Astrocyte (in vitro differentiated cells and primary cell): ENCODE results near the gene SCYL1. TPM values are rescaled to one million over a fixed set of nuclear protein-coding genes. Genes with fewer than 3 reads are reported as not detected.
A peak's percentile ranks its signal among the peaks of the same experiment; 100 is the strongest.

Source experiments
- DNase-seq: peaks from one replicate; pipeline ENCODE4 v3.0.0-alpha.2; 2010; ENCODE audit warnings: low read depth
- FAIRE-seq: peaks from 2 replicates; lab custom pipeline; 2011; peaks lifted over from hg19 to GRCh38; lab: Jason Lieb, UNC
- H2AFZ ChIP-seq: 2 replicates; pipeline ENCODE4 v1.6.0; 2012; ENCODE audit warnings: low read depth, low read length, inconsistent platforms
- H3K27ac ChIP-seq: 2 replicates; pipeline ENCODE4 v1.5.1; 2011; ENCODE audit warnings: low read depth, low read length, inconsistent platforms
- H3K27me3 ChIP-seq: 2 replicates; pipeline ENCODE4 v1.6.0; 2011; ENCODE audit warnings: low read length, inconsistent platforms; ENCODE audit not compliant: insufficient read depth
- H3K36me3 ChIP-seq: 2 replicates; pipeline ENCODE4 v1.5.1; 2011; ENCODE audit warnings: low read length, inconsistent platforms; ENCODE audit not compliant: insufficient read depth
- H3K4me1 ChIP-seq: 2 replicates; pipeline ENCODE4 v1.5.1; 2011; ENCODE audit warnings: low read length, inconsistent platforms; ENCODE audit not compliant: insufficient read depth
- H3K4me2 ChIP-seq: 2 replicates; pipeline ENCODE4 v1.6.0; 2012; ENCODE audit warnings: low read length, inconsistent platforms
- H3K4me3 ChIP-seq: 2 replicates; pipeline ENCODE4 v1.5.1; 2011; ENCODE audit warnings: low read depth, mild to moderate bottlenecking, low read length, inconsistent platforms; ENCODE audit not compliant: insufficient read depth
- H3K79me2 ChIP-seq: 2 replicates; pipeline ENCODE4 v1.6.0; 2012; ENCODE audit warnings: mild to moderate bottlenecking, low read length, inconsistent platforms; ENCODE audit not compliant: insufficient read depth
- H3K9ac ChIP-seq: 2 replicates; pipeline ENCODE4 v1.6.0; 2012; ENCODE audit warnings: mild to moderate bottlenecking, low read length, inconsistent platforms
- H3K9me3 ChIP-seq: 2 replicates; pipeline ENCODE4 v1.5.1; 2012; ENCODE audit warnings: low read depth, mild to moderate bottlenecking, low read length, inconsistent platforms; ENCODE audit not compliant: insufficient read depth
- H4K20me1 ChIP-seq: 2 replicates; pipeline ENCODE4 v1.6.0; 2012; ENCODE audit warnings: low read length, inconsistent platforms; ENCODE audit not compliant: insufficient read depth
- H3K27ac Mint-ChIP-seq: one replicate; pipeline ENCODE4 v1.8.0; 2021; ENCODE audit warnings: mild to moderate bottlenecking, mixed read lengths; ENCODE audit not compliant: unreplicated experiment
- H3K27me3 Mint-ChIP-seq: one replicate; pipeline ENCODE4 v1.8.0; 2021; ENCODE audit warnings: low read depth, mixed read lengths; ENCODE audit not compliant: unreplicated experiment
- H3K36me3 Mint-ChIP-seq: one replicate; pipeline ENCODE4 v1.8.0; 2021; ENCODE audit warnings: low read depth, mixed read lengths; ENCODE audit not compliant: unreplicated experiment
- H3K4me1 Mint-ChIP-seq: one replicate; pipeline ENCODE4 v1.8.0; 2021; ENCODE audit warnings: low read depth, mixed read lengths; ENCODE audit not compliant: unreplicated experiment
- H3K4me3 Mint-ChIP-seq: one replicate; pipeline ENCODE4 v1.8.0; 2021; ENCODE audit warnings: mild to moderate bottlenecking, moderate library complexity, mixed read lengths; ENCODE audit not compliant: unreplicated experiment
- H3K9me3 Mint-ChIP-seq: one replicate; pipeline ENCODE4 v1.8.0; 2021; ENCODE audit warnings: mild to moderate bottlenecking, mixed read lengths; ENCODE audit not compliant: unreplicated experiment
- CTCF ChIP-seq: IDR thresholded peaks from 2 replicates; pipeline ENCODE4 v1.5.1; 2011; ENCODE audit warnings: low read depth, mild to moderate bottlenecking, inconsistent platforms, low read length, moderate library complexity; ENCODE audit not compliant: insufficient read depth
- EZH2 ChIP-seq: IDR thresholded peaks from 2 replicates; pipeline ENCODE4 v1.6.1; 2012; ENCODE audit warnings: mild to moderate bottlenecking, low read length, inconsistent platforms; ENCODE audit not compliant: insufficient read depth
- total RNA-seq: library from RNA; stranded (reverse); gene quantifications from 2 replicates; pipeline ENCODE4 v1.2.1, GENCODE V29; 2021

SCYL1 gene
- total RNA-seq, 1 donor from 2014 or later = 106 TPM

GRCh38 chr11:65499713-65500386 is 25.0 kb upstream of the SCYL1 start:
- H3K4me3 ChIP-seq = peak overlapping the region; percentile 100
- H3K4me1 Mint-ChIP-seq = peaks cover 21% of the 10 kb centered on the region
- no peak for TF ChIP-seq EZH2
- TF ChIP-seq CTCF = no peak
- H3K27me3 Mint-ChIP-seq = no peaks in the 10 kb centered on the region
- peaks cover 45% of the 10 kb centered on the region for H3K36me3 ChIP-seq
- H3K4me1 ChIP-seq = peaks cover 28% of the 10 kb centered on the region
- H3K36me3 Mint-ChIP-seq = peaks cover 12% of the 10 kb centered on the region
- DNase-seq (no peak), FAIRE-seq (no peak)
- peaks cover 95% of the 10 kb centered on the region for H3K79me2 ChIP-seq
- H3K4me2 ChIP-seq = peak overlapping the region; percentile 84
- no peaks in the 10 kb centered on the region for H3K27me3 ChIP-seq
- H4K20me1 ChIP-seq = peaks cover 58% of the 10 kb centered on the region
- peaks cover 5% of the 10 kb centered on the region for H3K9me3 Mint-ChIP-seq
- H2AFZ ChIP-seq = no peak overlapping the region
- H3K27ac Mint-ChIP-seq = no peak overlapping the region
- no peaks in the 10 kb centered on the region for H3K9me3 ChIP-seq
- H3K9ac ChIP-seq = peak overlapping the region; percentile 100
- H3K27ac ChIP-seq = peak overlapping the region; percentile 96
- no peak overlapping the region for H3K4me3 Mint-ChIP-seq

- Histone ChIP-seq H3K4me3 (peak overlapping the region; percentile 100), H3K4me1 (peaks cover 28% of the 10 kb centered on the region), H3K27me3 (no peaks in the 10 kb centered on the region), H3K79me2 (peaks cover 98% of the 10 kb centered on the region), H4K20me1 (peaks cover 65% of the 10 kb centered on the region), H3K4me2 (peak overlapping the region; percentile 84), H3K36me3 (peaks cover 52% of the 10 kb centered on the region), H2AFZ (no peak overlapping the region), H3K27ac (peak overlapping the region; percentile 96), H3K9me3 (no peaks in the 10 kb centered on the region), H3K9ac (peak overlapping the region; percentile 100)
- no peak overlapping the region for H3K27ac Mint-ChIP-seq
- TF ChIP-seq EZH2 = no peak
- TF ChIP-seq CTCF = no peak
- H3K4me3 Mint-ChIP-seq = no peak overlapping the region
- no peaks in the 10 kb centered on the region for H3K27me3 Mint-ChIP-seq
- peaks cover 18% of the 10 kb centered on the region for H3K36me3 Mint-ChIP-seq
- peaks cover 5% of the 10 kb centered on the region for H3K9me3 Mint-ChIP-seq
- FAIRE-seq = no peak
- peaks cover 21% of the 10 kb centered on the region for H3K4me1 Mint-ChIP-seq
- peak; percentile 20 for DNase-seq
These were observed 24.3 kb upstream of the SCYL1 start for GRCh38 chr11:65500387-65501185.

- H3K4me1 ChIP-seq = peaks cover 23% of the 10 kb centered on the region
- FAIRE-seq = no peak
- Mint-ChIP-seq H3K27me3 (no peaks in the 10 kb centered on the region), H3K4me3 (no peak overlapping the region), H3K27ac (no peak overlapping the region), H3K36me3 (peaks cover 23% of the 10 kb centered on the region), H3K4me1 (peaks cover 19% of the 10 kb centered on the region), H3K9me3 (peaks cover 5% of the 10 kb centered on the region)
- H3K27ac ChIP-seq = peak overlapping the region; percentile 96
- TF ChIP-seq EZH2 (no peak), CTCF (no peak)
- DNase-seq = no peak
- no peaks in the 10 kb centered on the region for H3K27me3 ChIP-seq
- no peaks in the 10 kb centered on the region for H3K9me3 ChIP-seq
- peak overlapping the region; percentile 84 for H3K4me2 ChIP-seq
- H4K20me1 ChIP-seq = peaks cover 71% of the 10 kb centered on the region
- peaks cover 58% of the 10 kb centered on the region for H3K36me3 ChIP-seq
- peaks cover 98% of the 10 kb centered on the region for H3K79me2 ChIP-seq
- peak overlapping the region; percentile 100 for H3K4me3 ChIP-seq
- peak overlapping the region; percentile 100 for H3K9ac ChIP-seq
- H2AFZ ChIP-seq = no peak overlapping the region
These were observed 23.8 kb upstream of the SCYL1 start for GRCh38 chr11:65501186-65501471.
